Right ventricle myocardium inferior (tissue), 1 donor: ENCODE measurements around the gene BRDT. TPM values are rescaled to one million over a fixed set of nuclear protein-coding genes. Genes with fewer than 3 reads are reported as not detected.

Experiments used
- ATAC-seq: fragments of 200-7000 bp; cut with Tn5 transposase; one replicate; pipeline ENCODE4 v1.9.1; 2020; ENCODE audit warnings: mild to moderate bottlenecking, moderate library complexity
- DNase-seq: peaks from one replicate; pipeline ENCODE4 v3.0.0; 2021; ENCODE audit errors: missing footprints
- intact Hi-C: fragments of 100-400 bp; cut with DNase I; formaldehyde crosslinking; loops from one replicate; pipeline ENCODE4 v1.11.0; 2022
- total RNA-seq: library from RNA; stranded (reverse); fragmentation: NEBNext Ultra II Directional; extraction: Animal tissue kit (Norgen Biotek cat#: 25700); gene quantifications from one replicate; pipeline ENCODE4 v1.2.1, GENCODE V29; 2021
- donor health status: DM: no; HTN: yes; CAD: no; lungs with severe emphysema.

The BRDT gene
- total RNA-seq, 1 donor from 2014 or later, result not detected

DNA sequence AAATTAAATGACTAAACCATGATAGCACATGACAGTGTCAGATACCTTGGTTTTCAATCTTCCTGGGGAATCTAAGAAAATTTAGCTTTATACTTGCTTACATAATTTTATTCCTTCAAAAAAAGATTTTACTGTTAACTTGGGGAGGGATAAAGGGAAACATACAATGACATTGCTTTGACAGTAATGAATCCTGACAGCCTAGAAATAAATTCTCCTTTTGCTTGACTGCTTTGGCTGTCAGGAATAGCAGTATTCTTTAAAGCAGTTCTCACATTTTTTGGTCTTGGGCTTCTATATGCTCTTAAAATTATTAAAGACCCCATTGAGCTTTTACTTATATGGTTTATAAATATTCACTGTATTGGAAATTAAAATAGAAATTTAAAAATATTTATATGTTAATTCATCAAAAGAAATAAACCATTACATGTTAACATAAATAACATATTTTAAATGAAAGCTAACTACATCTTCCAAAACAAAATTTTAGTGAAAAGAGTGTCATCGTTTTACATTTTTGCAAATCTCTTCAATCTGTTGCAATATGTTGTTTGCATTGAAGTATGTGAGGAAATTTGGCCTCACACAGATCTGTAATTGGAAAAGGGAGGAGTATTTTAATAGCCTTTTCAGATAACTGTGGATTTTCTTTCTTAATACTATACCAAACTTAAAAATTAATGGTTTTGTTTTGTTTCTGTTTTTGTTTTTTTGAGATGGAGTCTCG is 96.7 kb downstream of the BRDT start:
- ATAC-seq (no peak), DNase-seq (no peak)
- intact Hi-C loops, result no loop called here

DNA sequence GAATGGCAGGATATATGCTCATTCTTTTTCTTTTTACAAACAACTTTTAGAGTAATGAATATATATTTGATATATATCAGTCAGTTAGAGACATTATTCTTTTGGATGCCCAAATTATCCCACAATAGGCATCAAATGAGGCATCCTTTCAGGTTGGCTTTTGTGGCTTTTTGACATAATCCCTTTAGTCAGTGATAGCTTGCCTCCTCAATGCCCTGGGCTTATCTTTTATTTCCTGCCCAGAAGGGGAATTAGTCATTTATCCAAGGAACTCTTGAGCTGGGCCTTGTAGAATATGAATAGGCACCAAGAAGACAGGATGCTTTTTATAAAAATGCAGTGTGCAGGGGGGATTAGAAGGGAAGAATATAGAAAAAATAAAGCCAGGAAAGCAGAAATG is 102.7 kb downstream of the BRDT start:
- ATAC-seq (no peak), DNase-seq (no peak)
- intact Hi-C loops, result no loop called here

Other genes with a start within 250 kb of the BRDT start
- 36.3 TPM for gene TGFBR3, start 63.2 kb upstream of the BRDT start, total RNA-seq
- not detected for gene EPHX4, start 80.6 kb downstream of the BRDT start, total RNA-seq
- not detected for gene SETSIP, start 126.0 kb downstream of the BRDT start, total RNA-seq
- gene BTBD8, start 130.9 kb downstream of the BRDT start, total RNA-seq, result 4.3 TPM